Measurements from ENCODE around the gene NOS1AP.
"Not testable (repeated sequence)": the region's sequence is repeated elsewhere in the genome, so short reads cannot be mapped to it uniquely, and the experiment has no call there.

NOS1AP gene

GRCh38 chr1:162389021-162389818 lies 319.7 kb downstream of the NOS1AP start:
- no peak for DNase-seq

GRCh38 chr1:162389971-162390370 lies 320.5 kb downstream of the NOS1AP start:
- DNase-seq, result no peak

GRCh38 chr1:162390396-162391185 lies 321.1 kb downstream of the NOS1AP start:
- no peak for DNase-seq

GRCh38 chr1:162391790-162392563 lies 322.5 kb downstream of the NOS1AP start:
- DNase-seq, result peak; percentile 35

GRCh38 chr1:162396201-162396906 lies 326.9 kb downstream of the NOS1AP start:
- DNase-seq, result no peak

- no peak for DNase-seq
Measured at GRCh38 chr1:162397039-162397448, 327.6 kb downstream of the NOS1AP start.

GRCh38 chr1:162397943-162398560 lies 328.6 kb downstream of the NOS1AP start:
- DNase-seq, result no peak

- no peak for DNase-seq
Measured at GRCh38 chr1:162398999-162399580, 329.6 kb downstream of the NOS1AP start.

- DNase-seq, result no peak
Measured at GRCh38 chr1:162400790-162401355, 331.4 kb downstream of the NOS1AP start.

GRCh38 chr1:162404550-162405160 lies 335.2 kb downstream of the NOS1AP start:
- DNase-seq, result peak; percentile 65

GRCh38 chr1:162405800-162406199 lies 336.3 kb downstream of the NOS1AP start:
- DNase-seq, result no peak

GRCh38 chr1:162406811-162407210 lies 337.3 kb downstream of the NOS1AP start:
- DNase-seq, result no peak

GRCh38 chr1:162407539-162407938 lies 338.0 kb downstream of the NOS1AP start:
- DNase-seq, result no peak

GRCh38 chr1:162412002-162412401 lies 342.5 kb downstream of the NOS1AP start, which contains the start of gene SH2D1B:
Gene SH2D1B (minus strand): TSS chr1:162412136. CDS start chr1:162412016, 120 bp downstream.
- DNase-seq, result no peak

- DNase-seq, result no peak
Measured at GRCh38 chr1:162416215-162416614, 346.7 kb downstream of the NOS1AP start.

- DNase-seq, result no peak
Measured at GRCh38 chr1:162416909-162417308, 347.4 kb downstream of the NOS1AP start.

- no peak for DNase-seq
Measured at GRCh38 chr1:162417650-162418049, 348.2 kb downstream of the NOS1AP start.

- not testable (repeated sequence) for DNase-seq
Measured at GRCh38 chr1:162418584-162418983, 349.1 kb downstream of the NOS1AP start.

GRCh38 chr1:162419450-162419931 lies 350.0 kb downstream of the NOS1AP start:
- peak; percentile 10 for DNase-seq

All from fibroblast of skin of right quadriceps (primary cell).